HFFc6 (cell line): ENCODE data around the gene EPB41. TPM values are rescaled to one million over a fixed set of nuclear protein-coding genes. Genes with fewer than 3 reads are reported as not detected.

Experiments used
- DNase-seq: peaks from one replicate; pipeline ENCODE4 v3.0.0-alpha.2; 2018
- H3K27ac Mint-ChIP-seq: 2 replicates; pipeline ENCODE4 v1.8.0; 2020; ENCODE audit warnings: mild to moderate bottlenecking, mixed read lengths
- H3K27me3 Mint-ChIP-seq: 2 replicates; pipeline ENCODE4 v1.8.0; 2021; ENCODE audit warnings: mild to moderate bottlenecking, moderate library complexity, mixed read lengths; ENCODE audit not compliant: insufficient read depth
- H3K36me3 Mint-ChIP-seq: 2 replicates; pipeline ENCODE4 v1.8.0; 2021; ENCODE audit warnings: low read depth, mixed read lengths
- H3K4me1 Mint-ChIP-seq: 2 replicates; pipeline ENCODE4 v1.8.0; 2020; ENCODE audit warnings: low read depth, mixed read lengths
- H3K4me3 Mint-ChIP-seq: 2 replicates; pipeline ENCODE4 v1.8.0; 2020; ENCODE audit warnings: mild to moderate bottlenecking, moderate library complexity, mixed read lengths
- H3K9me3 Mint-ChIP-seq: 2 replicates; pipeline ENCODE4 v1.8.0; 2020; ENCODE audit warnings: mild to moderate bottlenecking, mixed read lengths
- long read RNA-seq: library from polyadenylated mRNA; unstranded; transcript quantifications from one replicate; pipeline ENCODE4 v2.0.0, GENCODE V29; 2019
- total RNA-seq, 6 experiments: library from RNA; stranded (reverse); fragmentation: NEBNext Ultra II Directional; extraction: Animal tissue kit (Norgen Biotek cat#: 25700); gene quantifications; 2 replicates in 1 of 6; 3 replicates in 5 of 6; pipeline ENCODE4 v1.2.3, GENCODE V29; 2021
- TF ChIP-seq, protein P1 (sequence below): fragments of 200-600 bp; sonication (generic); IDR thresholded peaks from 2 replicates; pipeline ENCODE4 v1.5.0; 2021; ENCODE audit warnings: antibody characterized with exemption, mild to moderate bottlenecking

The EPB41 gene
- total RNA-seq: 1 to 10 TPM; 2.4 to 8.8 (median 3.4) TPM
- long read RNA-seq, partial matches to known transcripts: 0 of 1 reads
- long read RNA-seq, other reads (novel, unspliced or antisense): 1 of 1 reads

GRCh38 chr1:28914228-28915030 lies at the start of gene EPB41:
Gene EPB41, plus strand, starts transcription at chr1:28914569. Its CDS starts 72,869 bp downstream, at chr1:28987438.
- Mint-ChIP-seq H3K4me1 (peaks cover 15% of the 10 kb centered on the region), H3K36me3 (no peaks in the 10 kb centered on the region), H3K27ac (no peak within 1 kb of the TSS; the same call in 1 of the 2 replicates), H3K4me3 (peak within 1 kb of the TSS; percentile 84), H3K9me3 (no peaks in the 10 kb centered on the region), H3K27me3 (peaks cover 2% of the 10 kb centered on the region; the same call in 1 of the 2 replicates)
- TF ChIP-seq, protein P1, sequence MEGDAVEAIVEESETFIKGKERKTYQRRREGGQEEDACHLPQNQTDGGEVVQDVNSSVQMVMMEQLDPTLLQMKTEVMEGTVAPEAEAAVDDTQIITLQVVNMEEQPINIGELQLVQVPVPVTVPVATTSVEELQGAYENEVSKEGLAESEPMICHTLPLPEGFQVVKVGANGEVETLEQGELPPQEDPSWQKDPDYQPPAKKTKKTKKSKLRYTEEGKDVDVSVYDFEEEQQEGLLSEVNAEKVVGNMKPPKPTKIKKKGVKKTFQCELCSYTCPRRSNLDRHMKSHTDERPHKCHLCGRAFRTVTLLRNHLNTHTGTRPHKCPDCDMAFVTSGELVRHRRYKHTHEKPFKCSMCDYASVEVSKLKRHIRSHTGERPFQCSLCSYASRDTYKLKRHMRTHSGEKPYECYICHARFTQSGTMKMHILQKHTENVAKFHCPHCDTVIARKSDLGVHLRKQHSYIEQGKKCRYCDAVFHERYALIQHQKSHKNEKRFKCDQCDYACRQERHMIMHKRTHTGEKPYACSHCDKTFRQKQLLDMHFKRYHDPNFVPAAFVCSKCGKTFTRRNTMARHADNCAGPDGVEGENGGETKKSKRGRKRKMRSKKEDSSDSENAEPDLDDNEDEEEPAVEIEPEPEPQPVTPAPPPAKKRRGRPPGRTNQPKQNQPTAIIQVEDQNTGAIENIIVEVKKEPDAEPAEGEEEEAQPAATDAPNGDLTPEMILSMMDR: no peak
- peak; percentile 48 for DNase-seq

- peaks cover 30% of the 10 kb centered on the region for H3K27me3 Mint-ChIP-seq
- no peak overlapping the region for H3K27ac Mint-ChIP-seq
- no peak overlapping the region for H3K4me3 Mint-ChIP-seq
- TF ChIP-seq, protein P1: no peak
- H3K36me3 Mint-ChIP-seq: no peaks in the 10 kb centered on the region
- H3K9me3 Mint-ChIP-seq: no peaks in the 10 kb centered on the region
- H3K4me1 Mint-ChIP-seq: peaks cover 13% of the 10 kb centered on the region
- no peak for DNase-seq
Measured at GRCh38 chr1:28864695-28865094, 49.7 kb upstream of the EPB41 start.

- Mint-ChIP-seq H3K27ac (no peak overlapping the region), H3K4me3 (no peak overlapping the region), H3K36me3 (no peaks in the 10 kb centered on the region), H3K9me3 (no peaks in the 10 kb centered on the region), H3K4me1 (0 out of 2 replicates have a peak, but pooled peaks cover 5% of the 10 kb centered on the region), H3K27me3 (peaks cover 37% of the 10 kb centered on the region)
- TF ChIP-seq, protein P1: no peak
- DNase-seq: no peak
Measured at GRCh38 chr1:28865997-28866650, 48.2 kb upstream of the EPB41 start.

DNA sequence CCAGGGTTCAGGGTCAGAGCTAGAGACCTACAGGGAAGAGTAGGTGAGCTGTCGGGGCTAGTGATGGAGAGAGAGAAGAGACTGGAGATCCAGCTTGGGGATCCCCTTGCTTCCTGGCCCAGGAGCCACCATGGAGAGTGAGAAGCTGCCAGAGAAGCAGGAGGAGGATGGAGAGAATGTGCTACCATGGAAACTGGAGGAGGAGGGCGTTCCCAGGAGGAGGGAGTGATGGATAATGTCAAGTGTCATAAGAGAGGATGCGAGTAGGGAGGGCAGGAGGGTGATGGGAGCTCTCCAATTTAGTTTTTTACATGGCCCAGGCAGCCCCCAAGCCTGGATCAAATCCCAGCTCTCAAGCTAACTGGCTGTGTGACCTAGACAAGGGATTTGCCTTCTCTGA lies 46.5 kb upstream of the EPB41 start:
- no peak overlapping the region for H3K4me3 Mint-ChIP-seq
- H3K36me3 Mint-ChIP-seq: no peaks in the 10 kb centered on the region
- H3K9me3 Mint-ChIP-seq: no peaks in the 10 kb centered on the region
- H3K27me3 Mint-ChIP-seq: peaks cover 50% of the 10 kb centered on the region
- TF ChIP-seq, protein P1: no peak
- 0 out of 2 replicates have a peak, but pooled peaks cover 5% of the 10 kb centered on the region for H3K4me1 Mint-ChIP-seq
- DNase-seq: no peak
- H3K27ac Mint-ChIP-seq: no peak overlapping the region

DNA sequence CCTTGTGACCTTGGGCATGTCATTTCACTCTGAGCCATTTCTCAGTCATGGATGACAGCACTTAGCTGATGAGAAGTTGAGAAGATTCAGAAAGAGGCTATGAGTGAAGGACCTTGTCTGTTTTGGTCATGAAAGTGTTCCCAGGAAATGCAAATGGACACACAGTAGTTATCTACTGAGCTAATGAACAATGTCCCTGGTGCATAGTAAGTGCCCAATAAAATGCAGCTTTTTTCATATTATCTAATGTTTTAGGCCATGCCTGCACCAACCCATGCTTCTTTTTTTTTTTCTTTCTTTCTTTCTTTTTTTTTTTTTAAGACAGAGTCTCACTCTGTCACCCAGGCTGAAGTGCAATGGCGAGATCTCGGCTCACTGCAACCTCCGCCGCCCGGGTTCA lies 44.4 kb upstream of the EPB41 start:
- no peaks in the 10 kb centered on the region for H3K36me3 Mint-ChIP-seq
- 0 out of 2 replicates have a peak, but pooled peaks cover 5% of the 10 kb centered on the region for H3K4me1 Mint-ChIP-seq
- no peaks in the 10 kb centered on the region for H3K9me3 Mint-ChIP-seq
- no peak overlapping the region for H3K4me3 Mint-ChIP-seq
- TF ChIP-seq, protein P1: no peak
- no peak overlapping the region for H3K27ac Mint-ChIP-seq
- peaks cover 39% of the 10 kb centered on the region for H3K27me3 Mint-ChIP-seq
- DNase-seq: no peak
